Limb (tissue), 2 donors: ENCODE measurements around the gene NTRK1.

ENCODE experiments used
- DNase-seq, 2 donors: peaks; one replicate each; pipeline ENCODE4 v3.0.0-alpha.2; 2016; ENCODE audit errors: extremely low spot score in 2 of 2

Gene NTRK1

DNA sequence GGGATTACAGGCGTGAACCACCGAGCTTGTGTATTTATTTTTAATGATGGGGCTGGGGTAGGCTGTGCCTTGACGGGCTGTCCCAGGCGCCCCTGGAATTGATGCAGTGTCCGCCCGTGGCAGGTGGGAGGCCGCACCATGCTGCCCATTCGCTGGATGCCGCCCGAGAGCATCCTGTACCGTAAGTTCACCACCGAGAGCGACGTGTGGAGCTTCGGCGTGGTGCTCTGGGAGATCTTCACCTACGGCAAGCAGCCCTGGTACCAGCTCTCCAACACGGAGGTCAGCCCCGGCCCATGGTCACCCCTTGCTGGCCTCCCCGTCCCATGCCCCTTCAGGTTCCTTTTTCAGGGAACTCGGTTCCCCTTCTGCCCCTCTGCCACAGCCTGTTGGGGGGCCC, 19.2 kb downstream of the NTRK1 start:
- no peak for DNase-seq

DNA sequence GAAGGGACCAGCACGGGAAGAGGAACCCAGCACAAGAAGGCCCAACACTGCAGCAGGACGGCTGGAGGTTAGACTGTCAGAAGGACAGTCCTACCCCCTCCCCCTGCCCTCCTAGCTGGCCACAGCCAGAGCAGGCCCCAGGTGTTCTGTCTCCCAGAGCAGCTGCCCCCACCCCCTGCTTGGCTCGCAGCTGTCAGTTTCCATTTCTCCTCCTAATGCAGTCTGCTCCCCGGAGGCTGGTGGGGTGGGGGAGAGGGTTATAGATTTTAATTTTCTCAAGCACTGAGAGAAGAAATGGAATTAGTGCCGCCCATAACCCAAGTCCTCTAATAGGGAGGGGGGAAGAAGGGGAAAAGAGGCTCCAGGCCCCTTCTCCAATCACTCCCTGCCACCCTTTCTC, 19.8 kb downstream of the NTRK1 start:
- DNase-seq, result no peak

DNA sequence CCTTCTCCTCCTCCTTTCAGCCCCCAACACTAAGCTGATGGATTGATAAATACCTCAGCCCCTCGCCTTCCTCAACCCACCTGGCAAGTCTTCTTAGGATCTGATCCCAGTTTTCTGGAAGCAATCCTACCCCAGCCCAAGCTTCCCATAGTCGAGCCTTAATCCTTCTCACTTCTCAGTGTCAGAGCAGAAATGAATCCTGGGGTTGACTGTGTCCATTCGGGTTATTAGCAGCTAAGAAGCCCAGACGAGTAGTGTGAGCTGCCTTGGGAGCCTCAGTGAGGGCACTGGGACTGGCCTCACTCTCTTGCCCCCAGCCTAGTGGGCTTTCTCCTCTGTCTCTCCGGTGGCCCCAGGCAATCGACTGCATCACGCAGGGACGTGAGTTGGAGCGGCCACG, 20.4 kb downstream of the NTRK1 start:
- no peak for DNase-seq

DNA sequence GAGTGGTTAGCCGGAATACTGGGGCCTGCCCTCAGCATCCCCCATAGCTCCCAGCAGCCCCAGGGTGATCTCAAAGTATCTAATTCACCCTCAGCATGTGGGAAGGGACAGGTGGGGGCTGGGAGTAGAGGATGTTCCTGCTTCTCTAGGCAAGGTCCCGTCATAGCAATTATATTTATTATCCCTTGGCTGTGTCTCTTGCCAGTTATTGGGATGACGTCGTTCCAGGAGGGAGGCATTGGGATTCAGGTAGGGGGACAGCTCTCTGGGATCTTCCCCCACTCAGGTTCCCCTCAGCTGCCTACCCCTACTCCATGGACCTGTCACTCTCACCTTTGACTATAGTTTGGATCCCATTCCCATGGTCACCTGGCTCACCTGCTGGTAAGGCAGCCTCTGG, 21.0 kb downstream of the NTRK1 start:
- no peak for DNase-seq

DNA sequence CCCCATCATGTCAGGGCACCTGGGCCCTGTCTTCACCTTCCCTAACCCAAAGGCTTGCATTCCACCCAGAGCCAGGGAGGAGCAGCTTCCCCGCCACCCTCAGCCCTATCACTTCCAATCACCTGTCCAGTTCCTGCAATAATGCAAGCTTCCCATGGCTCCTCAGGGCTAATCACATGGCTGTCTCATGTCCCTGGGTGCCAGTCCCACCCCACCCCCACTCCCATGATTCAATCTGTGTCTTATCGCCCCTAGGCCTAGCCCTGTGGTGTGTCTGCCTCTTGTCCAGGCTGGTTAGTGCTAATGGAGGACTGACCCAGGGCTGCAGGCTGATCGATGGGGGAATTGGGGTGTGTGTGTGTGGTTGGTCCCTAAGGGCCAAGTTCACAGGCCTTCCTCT, 21.9 kb downstream of the NTRK1 start:
- DNase-seq, result no peak

DNA sequence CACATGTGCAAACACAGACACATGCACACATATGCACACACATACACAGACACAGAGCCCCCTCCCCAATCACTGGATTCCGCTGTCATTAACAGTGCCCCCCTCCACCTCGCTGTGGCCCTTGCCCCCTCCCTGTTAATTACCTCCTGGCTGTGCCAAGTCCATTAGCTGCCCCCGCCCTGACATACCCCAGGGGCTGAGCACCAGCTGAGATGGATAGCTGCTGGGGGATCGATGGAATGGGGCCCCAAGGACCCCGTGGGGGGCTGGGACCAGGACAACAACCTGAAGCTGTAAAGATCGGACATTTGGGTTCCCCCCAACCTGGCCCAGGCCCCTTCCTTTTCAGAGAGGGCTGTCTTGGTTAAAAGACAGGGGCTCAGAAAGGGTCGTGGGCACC, 23.3 kb downstream of the NTRK1 start:
- no peak for DNase-seq

DNA sequence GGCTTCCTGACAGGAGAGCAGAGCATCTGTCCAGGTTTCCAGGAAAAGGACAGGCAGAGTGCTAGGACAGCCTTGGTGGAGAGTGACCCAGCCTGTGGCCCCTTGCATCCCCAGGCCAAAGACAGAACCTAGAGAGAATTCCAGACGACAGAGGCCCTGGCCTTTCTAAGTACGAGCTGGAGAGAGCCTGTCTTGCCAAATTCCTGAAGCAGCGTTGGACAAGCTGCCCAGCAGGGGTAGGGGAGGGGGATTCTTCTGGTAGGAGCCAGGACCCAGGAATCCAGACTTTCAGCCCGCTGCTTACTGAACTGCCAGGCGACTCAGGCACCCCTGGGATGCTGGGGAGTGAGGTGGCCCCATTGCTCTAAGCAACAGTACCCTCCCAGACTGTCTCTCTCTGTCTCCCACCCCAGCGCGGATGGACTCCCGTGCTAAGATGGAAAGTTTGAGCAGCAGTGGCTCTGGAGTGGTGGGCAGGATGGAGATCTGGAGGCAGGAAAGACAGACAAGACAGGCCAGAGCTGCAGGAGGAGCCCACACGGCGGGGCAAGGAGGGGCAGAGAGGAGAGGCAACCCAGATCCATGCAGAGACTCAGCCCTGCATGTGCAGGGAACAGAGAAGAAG, 24.0 kb downstream of the NTRK1 start:
- no peak for DNase-seq

DNA sequence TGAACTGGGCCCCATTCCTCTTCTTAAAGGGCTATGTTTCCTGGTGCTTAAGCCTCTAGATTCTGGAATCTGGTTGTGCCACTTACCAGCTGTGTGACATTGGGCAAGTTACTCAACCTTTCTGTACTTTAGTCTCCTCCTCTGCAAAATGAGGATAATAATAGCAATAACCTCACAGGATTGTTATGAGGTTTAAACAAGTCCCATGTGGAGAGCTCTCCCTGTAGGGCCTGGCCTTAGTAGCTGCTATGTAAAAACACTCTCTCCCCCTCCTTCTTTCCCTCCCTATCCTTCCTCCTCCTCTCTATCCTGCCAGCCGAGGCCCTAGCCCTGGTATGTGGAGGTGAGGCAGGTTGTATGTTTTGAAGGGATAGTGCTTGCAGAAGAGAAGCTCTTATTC, 24.6 kb downstream of the NTRK1 start:
- no peak for DNase-seq

DNA sequence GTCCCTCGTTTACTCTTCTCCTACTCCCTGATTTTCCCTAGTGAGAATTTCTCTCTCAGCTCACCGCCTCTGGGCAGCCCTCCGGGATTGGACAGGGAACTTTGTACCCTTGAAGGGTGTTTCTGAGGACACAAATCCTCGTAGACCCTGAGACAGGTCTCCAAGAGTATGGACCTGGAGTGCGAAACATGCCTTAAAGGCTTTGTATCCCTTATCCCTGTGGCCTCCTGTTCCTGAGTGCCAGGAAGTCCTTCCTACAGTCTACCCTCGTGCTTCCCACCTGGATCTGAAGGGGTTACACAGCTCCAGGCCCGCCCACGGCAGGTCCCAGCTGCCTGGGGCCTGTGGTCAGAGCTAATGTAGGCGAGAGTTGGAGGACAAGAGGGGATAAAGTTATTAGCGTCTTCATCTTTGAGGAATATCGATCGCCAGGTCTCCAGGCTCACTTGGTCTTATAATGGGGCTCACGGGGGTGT, 25.3 kb downstream of the NTRK1 start:
- DNase-seq, result no peak

DNA sequence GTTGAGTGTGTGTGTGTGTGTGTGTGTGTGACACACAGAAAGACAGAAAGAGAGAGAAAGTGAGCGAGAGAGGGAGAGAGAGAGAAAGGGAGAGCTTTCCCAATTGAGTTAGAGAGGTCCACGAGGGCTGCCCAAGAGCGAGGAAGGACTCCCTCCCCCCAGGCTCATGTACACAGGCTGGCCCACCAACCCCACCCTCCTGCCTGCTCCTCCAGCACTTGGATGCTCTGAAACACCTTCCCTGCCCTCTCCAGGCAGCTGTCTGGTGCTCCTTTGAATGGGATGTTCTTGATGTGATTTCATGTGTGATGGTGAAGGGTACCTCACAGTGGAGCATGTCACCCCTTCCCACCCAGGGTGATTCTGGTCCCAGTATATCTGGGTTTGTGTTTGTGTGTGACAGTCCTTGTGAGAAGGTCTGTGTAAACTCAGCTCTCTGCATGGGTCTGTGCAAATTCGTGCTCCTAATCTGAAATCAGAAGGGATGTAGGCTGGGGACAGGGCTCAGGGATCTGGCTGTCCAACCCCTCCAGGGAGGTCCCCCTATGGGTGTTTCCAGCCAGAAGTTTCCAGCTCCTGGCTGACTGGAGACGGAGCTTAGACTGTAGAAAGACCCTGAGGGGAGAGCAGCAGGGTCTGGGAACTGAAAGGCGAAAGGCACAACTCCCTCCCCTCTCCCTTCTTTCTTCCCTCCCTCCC, 26.1 kb downstream of the NTRK1 start:
- DNase-seq, result no peak

DNA sequence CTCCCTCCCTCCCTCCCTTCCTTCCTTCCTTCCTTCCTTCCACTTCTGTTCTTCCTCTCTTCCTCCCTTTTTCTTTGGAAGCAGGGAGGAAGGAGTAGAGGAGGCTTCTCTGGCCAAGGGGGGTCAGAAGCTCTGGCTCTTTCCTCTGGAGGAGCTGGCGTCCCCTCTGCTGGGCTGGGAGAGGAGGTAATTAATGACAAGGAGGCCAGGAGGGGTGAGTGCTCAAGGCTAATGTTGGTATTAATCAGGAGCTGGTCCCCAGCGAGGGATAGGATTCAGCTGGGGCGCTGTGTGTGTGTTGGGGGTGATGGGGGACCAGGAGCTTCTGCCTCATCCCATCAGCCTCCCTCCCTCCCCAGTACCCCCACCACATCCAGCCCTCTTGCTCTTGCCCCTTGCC, 26.7 kb downstream of the NTRK1 start:
- DNase-seq, result no peak

DNA sequence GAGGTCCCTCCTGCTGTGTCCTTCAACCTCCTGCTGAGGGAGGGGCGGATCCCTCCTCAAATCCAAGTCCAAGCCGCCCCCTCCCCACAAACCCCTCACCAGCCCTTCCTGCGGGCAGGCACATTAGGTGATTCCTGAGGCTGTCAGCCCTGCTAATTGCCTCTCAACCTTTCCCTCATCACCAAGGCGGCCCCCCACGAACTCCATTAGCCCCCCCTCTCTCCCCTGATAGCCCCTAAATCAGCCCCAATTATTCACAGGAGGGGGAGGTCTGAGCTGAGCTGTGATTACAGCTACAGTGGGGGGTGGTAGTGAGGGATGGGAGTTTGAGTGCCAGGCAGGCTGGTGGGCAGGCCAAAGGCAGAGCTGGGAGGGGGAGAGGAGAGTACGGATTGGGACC, 27.1 kb downstream of the NTRK1 start:
- DNase-seq, result no peak

DNA sequence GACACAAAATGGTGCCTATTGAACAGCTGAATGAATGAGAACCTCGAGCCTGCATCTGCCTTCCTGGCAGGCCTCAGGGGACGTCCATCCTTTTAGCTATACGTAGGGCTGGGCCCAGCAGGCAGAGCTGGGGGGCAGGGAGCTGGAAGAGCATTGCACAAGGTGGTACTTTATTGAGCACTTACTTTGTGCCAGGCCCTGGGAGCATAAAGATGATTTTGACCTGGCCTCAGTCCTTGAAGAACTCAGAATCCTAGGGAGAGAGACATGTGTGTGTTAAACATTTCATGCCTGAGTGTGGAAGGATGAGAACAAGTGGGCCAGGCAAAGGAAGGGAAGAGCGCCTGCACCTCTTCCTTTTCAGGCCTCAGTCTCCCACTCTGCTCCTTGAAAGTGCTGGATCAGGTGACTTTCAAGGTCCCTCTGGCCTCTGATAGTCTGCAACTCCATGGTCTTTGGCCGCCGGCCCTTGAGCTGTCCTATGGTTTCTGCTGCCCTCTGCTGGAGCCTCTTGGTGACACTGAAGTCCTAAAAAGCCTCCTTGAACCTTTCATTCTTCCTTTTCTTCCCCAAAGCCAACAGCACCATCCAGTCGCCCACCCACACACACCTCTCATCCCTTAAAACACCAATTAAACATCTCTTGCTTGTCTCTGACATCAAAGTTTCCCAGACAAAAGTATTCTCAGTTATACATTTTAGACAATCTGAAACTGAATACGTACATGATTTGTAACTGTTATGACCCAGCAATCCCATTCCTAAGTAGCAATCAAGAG, 29.3 kb downstream of the NTRK1 start:
- DNase-seq, result peak; percentile 82 to 85

DNA sequence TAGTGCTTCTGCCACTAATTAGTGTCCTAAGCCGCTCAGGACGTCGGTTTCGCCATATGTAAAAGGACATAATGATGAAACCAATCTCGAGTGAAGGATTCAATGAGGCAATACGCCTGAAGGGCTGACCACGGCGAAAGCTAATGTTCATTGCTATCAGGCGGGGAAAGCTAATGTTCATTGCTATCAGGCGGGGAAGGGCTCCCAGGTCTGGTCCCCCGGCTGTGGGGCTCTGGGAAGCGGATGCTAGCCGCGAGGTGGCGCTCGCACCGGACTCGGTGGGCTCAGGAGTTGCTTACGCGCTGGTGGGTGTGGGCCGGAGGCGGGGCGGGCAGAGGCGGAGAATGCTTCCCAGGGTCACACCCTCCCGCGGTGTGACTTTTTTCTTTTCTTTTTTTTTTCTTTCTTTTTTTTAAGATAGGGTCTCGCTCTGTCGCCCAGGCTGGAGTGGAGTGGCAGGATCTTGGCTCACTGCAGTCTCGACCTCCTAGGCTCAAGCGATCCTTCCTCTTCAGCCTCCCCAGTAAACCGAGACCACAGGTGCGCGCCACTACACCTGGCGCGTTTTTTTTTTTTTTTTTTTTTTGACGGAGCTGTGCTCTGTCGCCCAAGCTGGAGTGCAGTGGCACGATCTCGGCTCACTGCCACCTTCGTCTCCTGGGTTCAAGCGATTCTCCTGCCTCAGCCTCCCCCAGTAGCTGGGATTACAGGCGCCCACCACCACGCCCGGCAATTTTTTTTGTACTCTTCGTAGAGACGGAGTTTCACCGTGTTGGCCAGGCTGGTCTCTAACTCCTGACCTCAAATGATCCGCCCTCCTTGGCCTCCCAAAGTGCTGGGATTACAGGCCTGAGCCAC, 31.8 kb downstream of the NTRK1 start:
- DNase-seq, result peak; percentile 89 to 94

DNA sequence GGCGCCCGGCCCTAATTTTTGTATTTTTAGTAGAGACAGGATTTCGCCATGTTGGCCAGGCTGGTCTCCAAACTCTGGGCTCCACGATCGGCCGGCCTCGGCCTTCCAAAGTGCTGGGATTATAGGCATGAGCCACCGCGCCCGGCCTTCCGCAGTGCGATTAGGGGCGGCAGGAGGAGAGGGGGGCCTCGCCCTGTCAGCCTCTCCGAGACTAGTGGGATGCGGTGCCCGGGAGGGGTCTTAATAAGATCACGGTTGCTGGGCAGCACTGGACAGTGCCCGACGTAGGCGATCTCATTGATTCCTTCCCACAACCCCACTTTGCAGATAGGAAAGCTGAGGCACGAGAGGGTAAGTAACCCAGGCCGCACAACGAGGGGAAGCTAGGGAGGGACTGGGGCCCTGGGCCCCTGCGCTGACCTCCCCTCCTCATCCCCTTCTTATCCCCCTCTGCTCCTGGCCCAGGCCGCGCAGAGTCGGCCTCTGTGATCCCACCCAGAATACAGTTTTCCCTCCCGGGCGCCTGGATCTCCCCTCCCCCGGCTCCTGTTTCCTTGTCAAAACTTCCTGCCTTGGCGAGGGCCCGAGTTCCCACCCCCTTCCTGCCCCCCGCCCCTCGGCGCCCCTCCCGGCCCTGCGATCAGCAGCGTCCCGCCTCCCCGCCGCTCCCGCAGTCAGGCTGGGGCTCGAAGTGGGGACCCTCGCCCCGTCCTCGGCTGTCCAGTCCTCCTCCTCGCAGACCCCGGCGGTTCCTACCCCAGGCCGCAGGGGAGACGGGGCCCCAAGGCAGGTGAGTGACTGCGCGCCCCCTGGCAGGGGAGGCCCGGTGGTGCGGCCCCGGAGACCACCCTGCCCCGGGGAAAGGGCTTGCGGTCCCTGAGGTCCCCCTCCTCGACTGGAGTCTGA, 32.6 kb downstream of the NTRK1 start, which contains the start of gene PEAR1:
PEAR1 (plus strand) TSS at position 671 of the 906 bp plus-strand sequence. CDS start 10,209 bp downstream, outside the sequence.
- peak; percentile 60 to 85 for DNase-seq

DNA sequence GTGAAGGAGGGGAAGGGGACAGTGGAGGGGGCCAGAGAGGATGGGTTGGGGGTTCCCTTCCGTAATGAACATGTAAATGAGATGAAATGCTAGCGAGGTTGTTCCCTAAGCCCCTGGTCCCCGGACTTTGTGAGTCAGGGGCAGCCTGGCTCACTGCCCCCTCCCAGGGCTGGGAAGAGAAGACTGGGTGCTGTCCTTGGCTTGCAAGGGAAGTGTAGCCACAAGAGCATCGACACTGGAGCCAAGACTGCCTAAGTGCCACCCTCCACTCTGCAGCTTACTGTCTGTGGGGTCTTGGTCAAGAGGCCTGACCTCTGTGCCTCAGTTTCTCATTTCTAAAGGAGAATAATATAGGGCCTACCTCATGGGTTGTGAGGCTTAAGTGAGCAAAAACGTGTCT, 33.3 kb downstream of the NTRK1 start:
- DNase-seq, result no peak

DNA sequence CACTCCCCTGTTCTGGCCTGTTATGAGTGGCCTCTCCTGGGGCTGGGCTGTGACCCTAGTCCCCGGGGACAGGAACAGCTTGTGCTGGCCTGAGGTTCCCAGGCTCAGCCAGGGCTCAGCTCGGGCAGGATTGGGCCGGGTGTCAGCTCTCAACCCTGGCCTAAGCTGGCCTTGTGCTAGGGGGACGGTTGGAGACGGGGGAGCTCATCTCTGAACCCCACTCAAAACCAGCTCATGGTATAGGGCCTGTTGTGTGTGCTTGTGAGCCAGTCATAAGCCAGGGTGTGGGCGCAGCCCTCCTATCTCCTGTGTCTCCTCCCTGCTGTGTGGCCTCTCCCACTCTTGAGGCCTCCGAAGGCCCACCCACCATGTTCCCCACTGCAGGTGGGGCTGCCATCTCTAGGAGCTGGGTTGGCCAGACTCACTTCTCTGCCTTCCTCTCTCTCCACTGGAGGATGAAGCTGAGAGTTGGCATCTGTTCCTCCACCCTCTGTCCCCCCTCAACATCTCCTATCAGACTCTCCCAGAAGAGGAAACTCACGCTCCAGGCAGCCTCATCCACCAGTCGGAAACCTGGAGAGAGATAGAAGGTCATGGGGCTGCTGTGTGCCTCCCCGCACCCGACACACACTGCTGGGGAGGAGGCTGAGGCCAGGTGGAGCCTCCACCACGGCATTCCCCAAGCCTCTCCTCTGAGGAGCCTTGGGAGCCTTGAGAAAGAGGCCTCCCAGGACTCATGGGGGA, 34.2 kb downstream of the NTRK1 start:
- no peak for DNase-seq

DNA sequence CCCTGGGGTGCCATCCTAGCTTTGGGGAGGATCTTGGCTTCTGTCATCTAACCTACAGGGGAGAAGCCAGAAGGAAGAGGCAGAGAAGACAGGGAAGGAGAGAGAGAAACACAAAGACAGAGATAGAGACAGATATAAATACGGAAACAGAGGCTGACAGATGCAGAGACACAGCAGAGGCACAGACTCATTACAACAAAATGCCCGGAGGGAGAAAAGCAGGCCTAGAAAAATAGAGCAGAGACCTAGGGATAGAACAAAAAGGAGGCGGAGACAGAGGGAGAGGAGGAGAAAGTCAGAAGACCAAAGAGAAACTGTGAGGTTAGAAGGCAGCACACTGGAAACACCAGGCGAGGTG, 34.8 kb downstream of the NTRK1 start:
- no peak for DNase-seq

DNA sequence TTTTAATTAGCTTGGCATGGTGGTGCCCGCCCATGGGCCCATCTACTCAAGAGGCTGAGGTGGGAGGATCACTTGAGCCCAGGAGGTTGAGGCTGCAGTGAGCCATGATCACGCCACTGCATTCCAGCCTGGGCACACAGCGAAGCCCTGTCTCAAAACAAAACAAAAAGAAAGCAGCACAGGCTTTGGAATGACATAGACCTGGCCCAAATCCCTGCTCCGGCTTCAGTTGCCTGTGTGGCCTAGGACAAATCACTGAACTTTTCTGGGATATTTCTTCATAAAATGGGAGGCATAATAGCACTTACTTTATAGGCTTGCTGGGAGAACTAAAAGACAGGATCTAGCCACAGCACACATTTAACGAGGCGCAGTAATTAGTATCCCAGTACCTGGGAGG, 35.3 kb downstream of the NTRK1 start:
- no peak for DNase-seq

DNA sequence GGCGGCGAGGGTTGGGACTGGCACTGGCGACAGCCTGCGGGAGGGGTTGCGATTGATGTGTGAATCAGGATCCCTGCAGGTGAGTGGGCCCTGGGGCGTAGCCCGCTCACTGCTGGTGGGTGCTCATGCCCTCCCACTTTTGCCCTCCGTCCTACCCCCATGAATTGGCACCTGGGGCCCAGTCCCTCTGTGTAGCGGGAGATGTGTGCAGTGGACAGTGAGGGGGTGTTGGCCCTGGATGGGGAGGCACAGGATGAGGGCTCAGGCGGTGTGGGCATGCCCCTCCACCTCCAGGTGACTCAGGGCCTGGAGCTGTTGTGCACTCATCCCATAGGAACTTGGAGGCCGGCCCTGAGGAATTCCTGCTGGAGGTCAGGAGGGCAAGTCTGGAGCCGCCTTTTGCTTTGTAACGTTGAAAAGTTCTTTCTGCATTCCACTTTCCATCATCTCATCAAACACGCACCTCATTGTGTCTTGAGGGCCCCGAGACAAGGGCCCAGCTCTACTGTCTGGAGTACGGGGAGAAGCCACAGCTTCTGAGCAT, 35.9 kb downstream of the NTRK1 start:
- no peak for DNase-seq
